ENCODE data around the gene GAS6.

GAS6 gene

GRCh38 chr13:113785051-113786010, 78.5 kb downstream of the GAS6 start:
- peak; percentile 98 for DNase-seq

- DNase-seq = no peak
Measured at GRCh38 chr13:113784645-113785024, 79.2 kb downstream of the GAS6 start.

DNA sequence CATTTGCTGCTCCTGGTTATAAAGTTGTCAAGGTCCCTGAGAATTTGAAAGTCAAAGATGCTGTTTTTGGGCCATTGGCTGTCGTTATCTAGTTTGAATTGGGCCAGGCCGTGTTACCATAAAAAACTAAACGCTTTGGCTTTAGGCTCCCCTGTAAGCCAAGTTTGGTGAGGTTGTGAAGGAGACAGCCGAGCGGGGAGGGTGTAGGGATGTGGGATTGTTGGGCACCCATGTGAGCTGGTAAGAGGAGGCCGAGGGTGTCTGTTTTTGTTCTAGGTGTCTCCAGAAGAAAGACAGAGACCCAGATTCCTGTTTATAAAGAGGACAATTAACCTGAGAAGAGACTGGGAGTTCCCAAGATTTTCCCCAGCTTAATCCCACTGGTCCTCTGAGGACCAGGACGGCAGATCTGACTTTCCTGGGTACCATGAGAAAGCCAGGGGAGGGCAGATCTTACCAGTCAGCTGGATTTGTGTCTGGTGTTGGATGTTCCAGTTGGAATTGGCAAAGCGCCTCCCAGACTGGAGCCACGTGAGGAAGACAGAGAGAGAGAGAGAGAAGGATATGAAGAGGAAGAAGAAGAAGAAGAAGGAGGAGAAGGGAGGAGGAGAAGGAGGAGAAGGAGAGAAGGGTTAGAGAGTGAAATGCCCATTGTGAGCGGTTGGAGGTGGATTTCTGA, 79.8 kb downstream of the GAS6 start:
- DNase-seq = no peak

DNA sequence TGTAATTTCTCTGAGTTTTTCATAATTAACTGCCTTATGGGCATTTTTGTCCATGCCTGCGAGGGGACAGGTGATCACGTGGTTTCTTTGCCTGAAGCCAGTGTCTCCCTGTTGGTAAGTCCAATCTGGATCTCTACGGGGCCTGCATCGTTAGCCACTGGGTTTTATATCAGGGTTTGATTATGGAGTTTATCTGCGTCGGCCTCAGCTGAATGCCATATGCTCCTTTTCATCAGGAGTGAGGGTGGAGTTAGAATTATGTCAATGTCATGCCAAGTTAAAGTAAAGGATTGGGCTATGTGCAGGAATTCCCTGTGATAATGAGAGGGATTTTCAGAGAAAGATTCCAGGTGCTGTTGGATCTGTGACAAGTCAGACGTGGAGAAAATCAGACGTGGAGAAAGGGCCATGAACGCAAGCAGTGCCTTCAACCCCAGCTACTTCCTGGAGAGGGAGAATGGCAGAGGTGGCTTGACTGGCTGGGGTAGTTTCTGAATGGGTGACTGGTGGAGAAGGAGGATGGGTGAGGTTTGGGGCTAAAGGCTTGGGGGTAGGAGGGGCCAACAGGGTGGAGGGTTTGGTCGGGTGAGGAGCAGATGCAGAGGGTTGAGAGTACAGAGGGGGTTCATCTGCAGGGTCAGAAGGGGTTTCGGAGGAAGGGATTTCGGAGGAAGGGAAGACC, 80.5 kb downstream of the GAS6 start:
- DNase-seq = no peak

DNA sequence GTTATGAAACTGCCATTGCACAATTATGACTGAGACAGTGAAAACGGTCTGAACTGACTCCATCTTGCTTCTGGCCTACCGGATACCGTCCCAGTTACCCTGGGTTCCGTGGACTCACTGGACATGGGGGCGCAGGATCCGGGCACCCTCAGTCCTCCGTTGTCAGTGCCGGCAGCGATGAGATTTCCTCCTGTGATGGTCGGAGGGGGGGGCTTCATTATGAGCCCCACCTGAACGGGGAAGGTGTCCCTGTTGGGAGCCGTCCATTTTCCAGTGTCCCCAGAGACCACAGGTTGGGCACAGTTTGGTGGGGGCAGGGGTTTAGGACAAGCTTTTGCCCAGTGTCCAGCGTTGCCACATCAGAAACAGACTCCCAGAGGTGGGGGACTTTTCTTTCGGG, 81.4 kb downstream of the GAS6 start:
- DNase-seq = no peak

- no peak for DNase-seq
Measured at GRCh38 chr13:113781571-113781970, 82.3 kb downstream of the GAS6 start.

- DNase-seq = peak; percentile 8
Measured at GRCh38 chr13:113777311-113778260, 86.3 kb downstream of the GAS6 start.

GRCh38 chr13:113776231-113777125, 87.4 kb downstream of the GAS6 start:
- DNase-seq = no peak

DNA sequence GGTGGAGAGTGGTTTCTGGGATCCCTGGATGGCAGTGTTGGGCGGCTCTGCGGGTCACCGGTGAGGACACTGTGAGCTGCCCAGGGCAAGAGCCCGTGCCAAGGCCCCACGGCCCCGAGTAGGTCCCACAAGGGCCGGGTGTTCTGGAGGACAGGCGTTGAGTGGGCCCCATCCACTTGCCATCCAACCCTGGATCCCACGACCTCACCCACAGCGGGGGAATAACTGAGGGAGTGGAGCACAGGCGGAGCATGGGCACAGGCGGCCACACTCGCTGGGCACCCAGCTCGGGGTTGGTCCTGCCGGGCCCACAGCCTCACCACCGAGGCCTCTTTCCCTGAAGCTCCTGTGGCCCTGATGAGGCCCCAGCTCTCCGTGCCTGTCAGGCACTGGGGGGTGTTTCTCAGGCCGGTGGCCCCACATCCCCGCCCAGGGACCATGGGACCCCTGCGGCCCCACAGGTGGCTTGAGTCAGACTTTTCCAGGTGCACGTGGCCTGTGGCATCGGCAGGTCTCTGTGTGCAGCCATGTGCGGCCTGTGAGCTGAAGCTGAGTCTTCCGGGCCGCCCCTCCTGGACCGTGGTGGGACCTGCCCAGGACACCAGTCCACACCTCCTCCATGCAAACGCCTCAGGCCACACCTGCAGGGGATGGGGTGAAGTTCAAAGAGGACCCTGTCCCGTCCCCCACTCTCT, 88.3 kb downstream of the GAS6 start:
- DNase-seq = no peak

DNA sequence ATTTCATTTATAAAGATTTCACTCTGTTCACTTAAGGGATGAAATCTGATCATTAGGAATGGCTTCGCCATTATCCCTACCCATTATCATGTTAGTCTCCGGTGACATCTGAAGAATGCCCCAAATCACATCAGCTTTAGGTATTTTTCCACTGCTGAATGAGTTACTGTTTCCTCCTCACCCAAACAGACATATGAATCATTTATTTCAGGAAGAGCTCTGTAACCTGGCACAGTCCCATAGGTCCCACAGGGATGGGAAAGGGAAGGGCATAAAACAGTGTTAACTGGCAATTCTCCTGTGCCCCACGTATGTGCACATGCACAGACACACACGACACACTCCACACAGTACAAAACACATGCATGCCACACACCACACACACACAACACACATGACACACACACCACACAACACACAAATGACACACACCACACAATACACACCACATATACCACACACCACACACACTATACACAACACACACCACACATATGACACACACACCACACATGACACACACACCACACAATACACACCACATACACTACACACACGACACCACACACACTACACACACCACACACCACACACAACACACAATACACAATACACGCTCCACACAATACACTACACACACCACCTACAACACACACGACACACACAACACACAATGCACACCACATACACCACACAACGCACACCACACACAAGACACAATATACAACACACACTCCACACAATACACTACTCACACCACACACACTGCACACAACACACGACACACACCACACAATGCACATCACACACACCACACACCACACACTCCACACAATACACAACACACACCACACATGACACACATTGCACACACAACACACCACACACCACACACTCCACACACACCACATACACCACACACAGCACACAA, 89.4 kb downstream of the GAS6 start:
- peak; percentile 32 for DNase-seq

GRCh38 chr13:113771709-113772331, 92.1 kb downstream of the GAS6 start:
- peak; percentile 34 for DNase-seq

- DNase-seq = no peak
Measured at GRCh38 chr13:113770937-113771336, 92.9 kb downstream of the GAS6 start.

Data from EL (cell line).